HT-29 (cell line): ENCODE results near the gene C1orf94. TPM values are rescaled to one million over a fixed set of nuclear protein-coding genes. Genes with fewer than 3 reads are reported as not detected.

Experiments used
- DNase-seq: peaks from one replicate; pipeline ENCODE4 v3.0.0-alpha.2; 2015; ENCODE audit warnings: low spot score
- total RNA-seq: library from RNA; depleted of rRNA; stranded (reverse); fragments of >200 nt; shearing (Covaris generic); gene quantifications from 2 replicates; pipeline ENCODE4 v1.2.3, GENCODE V29; 2014; rRNA removed

Gene C1orf94
- total RNA-seq, 1 experiment from 2014 or later: not detected

DNA sequence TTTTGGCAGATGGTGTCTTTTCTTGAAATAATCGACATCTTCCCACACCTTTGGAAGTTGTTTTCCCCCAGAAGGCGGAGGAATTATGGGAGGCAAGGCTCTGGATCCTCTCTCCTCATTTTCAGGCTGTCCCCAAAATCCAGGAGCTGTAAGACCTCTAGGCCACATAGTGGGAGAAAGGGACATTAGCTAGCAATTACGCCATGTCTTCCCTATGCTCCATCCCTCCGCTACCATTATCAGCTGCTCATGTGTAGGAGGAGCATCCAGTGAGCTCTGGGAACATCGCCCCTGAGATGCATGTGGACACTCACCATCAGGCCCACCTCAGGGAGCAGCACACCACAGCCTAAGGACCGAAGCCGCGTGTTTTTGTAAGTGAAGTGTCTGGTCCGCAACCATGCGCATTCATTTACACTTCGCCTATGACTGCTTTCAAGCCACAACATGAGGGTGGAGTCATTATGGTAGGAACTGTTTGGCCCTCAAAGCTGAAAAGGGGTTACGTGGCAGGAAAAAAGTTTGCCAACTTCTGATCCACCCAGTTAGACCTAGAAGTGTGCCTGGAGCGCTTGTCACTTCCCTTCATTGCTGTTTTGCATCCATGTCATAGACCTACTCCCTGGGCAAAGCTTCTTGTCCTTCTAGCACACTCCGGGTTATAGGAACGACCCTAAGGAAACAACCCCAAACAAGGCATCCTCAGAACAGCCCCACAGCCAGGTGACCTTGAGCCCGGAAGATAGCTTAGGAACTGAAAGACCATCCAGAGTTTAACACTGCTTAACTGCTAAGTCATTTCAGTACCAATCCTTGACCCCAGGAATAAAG is 85.5 kb downstream of the C1orf94 start:
- no peak for DNase-seq

GRCh38 chr1:34262921-34263320 is 86.2 kb downstream of the C1orf94 start:
- no peak for DNase-seq

GRCh38 chr1:34263406-34263805 is 86.7 kb downstream of the C1orf94 start:
- DNase-seq: no peak

- DNase-seq: no peak
Measured at GRCh38 chr1:34265396-34265795, 88.7 kb downstream of the C1orf94 start.

- DNase-seq: no peak
Measured at GRCh38 chr1:34266127-34266951, 89.6 kb downstream of the C1orf94 start.

- no peak for DNase-seq
Measured at GRCh38 chr1:34267326-34267725, 90.6 kb downstream of the C1orf94 start.

DNA sequence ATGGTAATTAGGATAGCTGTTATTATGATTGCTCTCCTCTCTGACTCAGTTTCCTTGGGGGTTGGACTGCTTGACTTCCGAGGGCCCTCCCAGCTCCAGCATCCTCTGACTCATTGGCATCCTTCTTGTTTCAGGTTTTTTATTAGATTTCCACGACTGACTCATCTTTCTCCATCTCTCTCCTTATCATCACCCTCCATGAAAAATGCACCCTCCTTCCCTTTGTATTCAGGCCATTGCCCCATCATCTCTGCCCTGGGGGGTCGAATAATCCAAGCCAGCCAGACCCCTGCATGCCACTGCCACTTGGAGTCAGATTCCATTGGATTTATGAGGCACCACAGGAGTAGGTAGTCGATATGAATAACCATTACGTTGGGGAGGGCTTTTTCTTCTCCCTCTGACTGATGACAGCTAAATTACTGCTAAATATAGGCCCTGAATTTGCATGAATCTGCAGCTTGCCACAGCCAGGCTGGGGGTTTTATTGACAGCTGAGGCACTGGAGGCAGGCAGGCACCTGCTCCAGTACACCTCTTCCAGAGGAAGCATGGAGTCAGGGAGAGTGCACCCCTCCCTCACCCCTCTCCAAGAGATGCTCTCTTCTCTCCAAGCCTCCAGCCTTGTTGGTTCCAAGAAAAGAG is 91.7 kb downstream of the C1orf94 start:
- DNase-seq: no peak

Other genes with a start within 250 kb of the C1orf94 start
- gene CSMD2, start 11.7 kb upstream of the C1orf94 start, total RNA-seq: not detected in 2 replicates